ENCODE data around the gene INPP5B.

DNA sequence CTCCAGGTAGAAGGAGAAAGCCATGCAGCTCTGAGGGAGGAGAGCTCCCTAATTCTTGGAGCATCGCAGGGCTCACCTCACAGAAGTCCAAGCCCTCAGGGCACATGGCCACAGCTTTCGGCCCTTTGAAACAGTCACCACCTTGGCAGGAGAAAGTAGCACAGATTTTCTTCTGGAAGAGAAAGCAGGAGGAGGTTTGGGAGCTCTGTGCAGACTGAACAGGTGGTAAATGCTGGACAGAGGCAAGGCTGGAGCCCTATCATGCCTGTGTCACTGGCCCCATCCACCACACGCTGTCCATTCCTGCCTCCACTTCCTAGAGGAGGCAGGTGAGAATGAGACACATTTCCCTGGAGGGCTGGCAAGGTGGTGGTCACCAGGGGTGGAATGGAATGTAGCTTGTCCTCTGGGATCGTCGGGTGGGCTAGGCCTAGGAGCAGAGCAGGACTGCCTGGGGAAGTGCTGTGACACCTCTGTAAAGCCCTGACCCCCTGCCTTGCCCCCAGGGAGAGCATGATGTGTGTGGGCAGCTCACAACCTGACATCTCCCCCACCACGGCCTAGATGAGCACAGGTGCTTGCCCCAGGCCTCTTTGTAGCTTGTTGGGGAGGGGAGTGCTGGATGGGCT, 2.8 kb upstream of the INPP5B start:
- TF ChIP-seq, protein P1, sequence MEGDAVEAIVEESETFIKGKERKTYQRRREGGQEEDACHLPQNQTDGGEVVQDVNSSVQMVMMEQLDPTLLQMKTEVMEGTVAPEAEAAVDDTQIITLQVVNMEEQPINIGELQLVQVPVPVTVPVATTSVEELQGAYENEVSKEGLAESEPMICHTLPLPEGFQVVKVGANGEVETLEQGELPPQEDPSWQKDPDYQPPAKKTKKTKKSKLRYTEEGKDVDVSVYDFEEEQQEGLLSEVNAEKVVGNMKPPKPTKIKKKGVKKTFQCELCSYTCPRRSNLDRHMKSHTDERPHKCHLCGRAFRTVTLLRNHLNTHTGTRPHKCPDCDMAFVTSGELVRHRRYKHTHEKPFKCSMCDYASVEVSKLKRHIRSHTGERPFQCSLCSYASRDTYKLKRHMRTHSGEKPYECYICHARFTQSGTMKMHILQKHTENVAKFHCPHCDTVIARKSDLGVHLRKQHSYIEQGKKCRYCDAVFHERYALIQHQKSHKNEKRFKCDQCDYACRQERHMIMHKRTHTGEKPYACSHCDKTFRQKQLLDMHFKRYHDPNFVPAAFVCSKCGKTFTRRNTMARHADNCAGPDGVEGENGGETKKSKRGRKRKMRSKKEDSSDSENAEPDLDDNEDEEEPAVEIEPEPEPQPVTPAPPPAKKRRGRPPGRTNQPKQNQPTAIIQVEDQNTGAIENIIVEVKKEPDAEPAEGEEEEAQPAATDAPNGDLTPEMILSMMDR (CRISPR knock-in tag; IDR thresholded peaks at IDR 0.05), result no peak
- TF ChIP-seq, protein P2, sequence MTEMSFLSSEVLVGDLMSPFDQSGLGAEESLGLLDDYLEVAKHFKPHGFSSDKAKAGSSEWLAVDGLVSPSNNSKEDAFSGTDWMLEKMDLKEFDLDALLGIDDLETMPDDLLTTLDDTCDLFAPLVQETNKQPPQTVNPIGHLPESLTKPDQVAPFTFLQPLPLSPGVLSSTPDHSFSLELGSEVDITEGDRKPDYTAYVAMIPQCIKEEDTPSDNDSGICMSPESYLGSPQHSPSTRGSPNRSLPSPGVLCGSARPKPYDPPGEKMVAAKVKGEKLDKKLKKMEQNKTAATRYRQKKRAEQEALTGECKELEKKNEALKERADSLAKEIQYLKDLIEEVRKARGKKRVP (CRISPR knock-in tag; IDR thresholded peaks at IDR 0.05), result no peak
- TF ChIP-seq SP1 (IDR thresholded peaks at IDR 0.05), result no peak
- no peak for TF ChIP-seq SP1 (CRISPR knock-in tag; IDR thresholded peaks at IDR 0.05)
- no peak for TF ChIP-seq TBP (CRISPR knock-in tag; IDR thresholded peaks at IDR 0.05)
- TF ChIP-seq NFIB (CRISPR knock-in tag; IDR thresholded peaks at IDR 0.05; ENCODE audit: borderline replicate concordance), result no peak
- TF ChIP-seq CBX5 (CRISPR knock-in tag; IDR thresholded peaks at IDR 0.05; ENCODE audit: borderline replicate concordance), result no peak
- TF ChIP-seq, protein P3, sequence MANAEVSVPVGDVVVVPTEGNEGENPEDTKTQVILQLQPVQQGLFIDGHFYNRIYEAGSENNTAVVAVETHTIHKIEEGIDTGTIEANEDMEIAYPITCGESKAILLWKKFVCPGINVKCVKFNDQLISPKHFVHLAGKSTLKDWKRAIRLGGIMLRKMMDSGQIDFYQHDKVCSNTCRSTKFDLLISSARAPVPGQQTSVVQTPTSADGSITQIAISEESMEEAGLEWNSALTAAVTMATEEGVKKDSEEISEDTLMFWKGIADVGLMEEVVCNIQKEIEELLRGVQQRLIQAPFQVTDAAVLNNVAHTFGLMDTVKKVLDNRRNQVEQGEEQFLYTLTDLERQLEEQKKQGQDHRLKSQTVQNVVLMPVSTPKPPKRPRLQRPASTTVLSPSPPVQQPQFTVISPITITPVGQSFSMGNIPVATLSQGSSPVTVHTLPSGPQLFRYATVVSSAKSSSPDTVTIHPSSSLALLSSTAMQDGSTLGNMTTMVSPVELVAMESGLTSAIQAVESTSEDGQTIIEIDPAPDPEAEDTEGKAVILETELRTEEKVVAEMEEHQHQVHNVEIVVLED (CRISPR knock-in tag; IDR thresholded peaks at IDR 0.05; ENCODE audit: borderline replicate concordance), result no peak
- TF ChIP-seq POLR2A (IDR thresholded peaks at IDR 0.05; ENCODE audit: insufficient read depth in 1 of 2, low read depth in 2 of 2, low read length in 2 of 2), result no peak
- no peak for TF ChIP-seq REPIN1 (CRISPR knock-in tag; IDR thresholded peaks at IDR 0.05; ENCODE audit: borderline replicate concordance, low read depth)
- no peak for TF ChIP-seq BRCA1 (CRISPR knock-in tag; IDR thresholded peaks at IDR 0.05)
